ENCODE data around the gene AFF4.

GRCh38 chr5:132873930-132874271 is 89.5 kb downstream of the AFF4 start:
- no peak for TF ChIP-seq CTCF (IDR thresholded peaks at IDR 0.05)
- no peak for TF ChIP-seq NRF1 (IDR thresholded peaks at IDR 0.05; ENCODE audit: low read depth, low read length)
- no peak for TF ChIP-seq TAF1 (IDR thresholded peaks at IDR 0.05; ENCODE audit: borderline replicate concordance, low read depth, low read length)
- TF ChIP-seq POLR2AphosphoS5 (IDR thresholded peaks at IDR 0.05; ENCODE audit: low read depth, low read length), result no peak
- no peak for TF ChIP-seq YY1 (IDR thresholded peaks at IDR 0.05; ENCODE audit: low read depth)
- TF ChIP-seq TCF12 (IDR thresholded peaks at IDR 0.05), result no peak
- no peak for TF ChIP-seq EP300 (IDR thresholded peaks at IDR 0.05; ENCODE audit: borderline replicate concordance in 1 of 2, low read depth in 1 of 2, low read length in 1 of 2)
